ENCODE data around the gene MEDAG.

GRCh38 chr13:30895773-30896172, 10.3 kb upstream of the MEDAG start:
- TF ChIP-seq CTCF (conservative IDR thresholded peaks at IDR 0.05; ENCODE audit: low read length) (no peak), EZH2phosphoT487 (IDR thresholded peaks at IDR 0.05; ENCODE audit: borderline replicate concordance, low read depth, low read length) (no peak)
